Measurements from ENCODE around the gene NOPCHAP1. TPM values are rescaled to one million over a fixed set of nuclear protein-coding genes. Genes with fewer than 3 reads are reported as not detected.

NOPCHAP1 gene
- polyA plus RNA-seq, 1 donor (not counting 4 experiments of a cell fraction or from before 2014, with no cell fraction given): 16.7 TPM

GRCh38 chr12:104969343-104969742, 16.8 kb upstream of the NOPCHAP1 start:
- Histone ChIP-seq H3K79me2 (ENCODE audit: control insufficient read depth, insufficient read depth, low read length) (no peaks in the 10 kb centered on the region), H4K20me1 (ENCODE audit: control insufficient read depth, extremely low read depth, insufficient read depth, low read length) (no peaks in the 10 kb centered on the region), H3K9me1 (ENCODE audit: control insufficient read depth, extremely low read depth, insufficient read depth, low read length) (no peaks in the 10 kb centered on the region), H3K9ac (ENCODE audit: control insufficient read depth, extremely low read depth, insufficient read depth, low read length) (no peak overlapping the region), H3K27ac (ENCODE audit: control insufficient read depth, insufficient read depth, low read length) (no peak overlapping the region), H3K36me3 (ENCODE audit: control insufficient read depth in 2 of 2, extremely low read depth in 1 of 2, insufficient read depth in 2 of 2, low read length in 2 of 2) (no peaks in the 10 kb centered on the region), H3K4me1 (ENCODE audit: control insufficient read depth, extremely low read depth, insufficient read depth, low read length) (peaks cover 13% of the 10 kb centered on the region), H3K9me3 (ENCODE audit: control insufficient read depth, low read depth, low read length) (no peaks in the 10 kb centered on the region), H3K4me2 (ENCODE audit: control insufficient read depth, extremely low read depth, insufficient read depth, low read depth, low read length) (no peak overlapping the region), H3K27me3 (ENCODE audit: control insufficient read depth, extremely low read depth, insufficient read depth, low read length) (no peaks in the 10 kb centered on the region), H3K4me3 (ENCODE audit: control insufficient read depth in 2 of 3, extremely low read depth in 1 of 3, insufficient read depth in 2 of 3, low read depth in 1 of 3, low read length in 3 of 3) (no peak overlapping the region), H2AFZ (ENCODE audit: control insufficient read depth, low read length) (no peak overlapping the region)
- FAIRE-seq (no peak), DNase-seq (ENCODE audit: low read depth, low spot score) (no peak)
- dilution Hi-C loops (cut with MboI; ENCODE audit: extremely low pct_ligation_motif_present, low sequenced_read_pairs): no loop called here
- no peak for TF ChIP-seq CTCF (optimal IDR thresholded peaks at IDR 0.05 in 1 of 3, IDR thresholded peaks at IDR 0.05 in 1 of 3, conservative IDR thresholded peaks at IDR 0.05 in 1 of 3; ENCODE audit: extremely low read depth in 1 of 3, insufficient read depth in 2 of 3, low read length in 3 of 3)
- TF ChIP-seq EZH2 (IDR thresholded peaks at IDR 0.05; ENCODE audit: low read length): no peak

- Histone ChIP-seq H3K4me2 (ENCODE audit: control insufficient read depth, extremely low read depth, insufficient read depth, low read depth, low read length) (no peak overlapping the region), H4K20me1 (ENCODE audit: control insufficient read depth, extremely low read depth, insufficient read depth, low read length) (no peaks in the 10 kb centered on the region), H3K27ac (ENCODE audit: control insufficient read depth, insufficient read depth, low read length) (no peak overlapping the region), H3K27me3 (ENCODE audit: control insufficient read depth, extremely low read depth, insufficient read depth, low read length) (no peaks in the 10 kb centered on the region), H3K79me2 (ENCODE audit: control insufficient read depth, insufficient read depth, low read length) (no peaks in the 10 kb centered on the region), H3K4me3 (ENCODE audit: control insufficient read depth in 2 of 3, extremely low read depth in 1 of 3, insufficient read depth in 2 of 3, low read depth in 1 of 3, low read length in 3 of 3) (no peak overlapping the region), H2AFZ (ENCODE audit: control insufficient read depth, low read length) (peak overlapping the region; percentile 12), H3K9ac (ENCODE audit: control insufficient read depth, extremely low read depth, insufficient read depth, low read length) (no peak overlapping the region), H3K36me3 (ENCODE audit: control insufficient read depth in 2 of 2, extremely low read depth in 1 of 2, insufficient read depth in 2 of 2, low read length in 2 of 2) (no peaks in the 10 kb centered on the region), H3K9me3 (ENCODE audit: control insufficient read depth, low read depth, low read length) (no peaks in the 10 kb centered on the region), H3K4me1 (ENCODE audit: control insufficient read depth, extremely low read depth, insufficient read depth, low read length) (peaks cover 30% of the 10 kb centered on the region), H3K9me1 (ENCODE audit: control insufficient read depth, extremely low read depth, insufficient read depth, low read length) (no peaks in the 10 kb centered on the region)
- FAIRE-seq (no peak), DNase-seq (ENCODE audit: low read depth, low spot score) (no peak)
- TF ChIP-seq CTCF (optimal IDR thresholded peaks at IDR 0.05 in 1 of 3, IDR thresholded peaks at IDR 0.05 in 1 of 3, conservative IDR thresholded peaks at IDR 0.05 in 1 of 3; ENCODE audit: extremely low read depth in 1 of 3, insufficient read depth in 2 of 3, low read length in 3 of 3) (no peak), EZH2 (IDR thresholded peaks at IDR 0.05; ENCODE audit: low read length) (no peak)
- dilution Hi-C loops (cut with MboI; ENCODE audit: extremely low pct_ligation_motif_present, low sequenced_read_pairs): no loop called here
These were observed 14.8 kb upstream of the NOPCHAP1 start for GRCh38 chr12:104971306-104971705.

Measured in keratinocyte (primary cell).